NB4 (cell line): Measurements from ENCODE around the gene INHA.

ENCODE experiments used
- DNase-seq: peaks from one replicate; pipeline ENCODE4 v3.0.0; 2010; ENCODE audit warnings: low read depth
- H3K4me3 ChIP-seq: one replicate; pipeline ENCODE4 v1.5.1; 2011; ENCODE audit warnings: mild to moderate bottlenecking, low read depth, low read length, moderate library complexity
- MYC ChIP-seq: IDR thresholded peaks from 2 replicates; pipeline ENCODE4 v1.6.1; 2011; ENCODE audit warnings: low read depth, low read length
- POLR2A ChIP-seq: IDR thresholded peaks from 2 replicates; pipeline ENCODE4 v1.6.1; 2011; ENCODE audit warnings: mild to moderate bottlenecking; ENCODE audit not compliant: insufficient read length; ENCODE audit errors: extremely low read depth
- TF ChIP-seq, protein P1 (sequence below): IDR thresholded peaks from 2 replicates; pipeline ENCODE4 v1.6.1; 2011; ENCODE audit warnings: low read depth, low read length
- TF ChIP-seq, protein P2 (sequence below): IDR thresholded peaks from one replicate; pipeline ENCODE4 v1.5.1; 2012; ENCODE audit warnings: low read depth, low read length

The INHA gene

GRCh38 chr2:219575566-219576504, 3.7 kb downstream of the INHA start:
- TF ChIP-seq, protein P1, sequence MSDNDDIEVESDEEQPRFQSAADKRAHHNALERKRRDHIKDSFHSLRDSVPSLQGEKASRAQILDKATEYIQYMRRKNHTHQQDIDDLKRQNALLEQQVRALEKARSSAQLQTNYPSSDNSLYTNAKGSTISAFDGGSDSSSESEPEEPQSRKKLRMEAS: no peak
- TF ChIP-seq, protein P2, sequence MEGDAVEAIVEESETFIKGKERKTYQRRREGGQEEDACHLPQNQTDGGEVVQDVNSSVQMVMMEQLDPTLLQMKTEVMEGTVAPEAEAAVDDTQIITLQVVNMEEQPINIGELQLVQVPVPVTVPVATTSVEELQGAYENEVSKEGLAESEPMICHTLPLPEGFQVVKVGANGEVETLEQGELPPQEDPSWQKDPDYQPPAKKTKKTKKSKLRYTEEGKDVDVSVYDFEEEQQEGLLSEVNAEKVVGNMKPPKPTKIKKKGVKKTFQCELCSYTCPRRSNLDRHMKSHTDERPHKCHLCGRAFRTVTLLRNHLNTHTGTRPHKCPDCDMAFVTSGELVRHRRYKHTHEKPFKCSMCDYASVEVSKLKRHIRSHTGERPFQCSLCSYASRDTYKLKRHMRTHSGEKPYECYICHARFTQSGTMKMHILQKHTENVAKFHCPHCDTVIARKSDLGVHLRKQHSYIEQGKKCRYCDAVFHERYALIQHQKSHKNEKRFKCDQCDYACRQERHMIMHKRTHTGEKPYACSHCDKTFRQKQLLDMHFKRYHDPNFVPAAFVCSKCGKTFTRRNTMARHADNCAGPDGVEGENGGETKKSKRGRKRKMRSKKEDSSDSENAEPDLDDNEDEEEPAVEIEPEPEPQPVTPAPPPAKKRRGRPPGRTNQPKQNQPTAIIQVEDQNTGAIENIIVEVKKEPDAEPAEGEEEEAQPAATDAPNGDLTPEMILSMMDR: no peak
- TF ChIP-seq POLR2A: no peak
- TF ChIP-seq MYC: no peak
- DNase-seq: no peak
- no peak overlapping the region for H3K4me3 ChIP-seq

GRCh38 chr2:219576505-219577388, 4.6 kb downstream of the INHA start:
- no peak for DNase-seq
- no peak overlapping the region for H3K4me3 ChIP-seq
- TF ChIP-seq, protein P2: no peak
- TF ChIP-seq POLR2A: no peak
- TF ChIP-seq MYC: no peak
- TF ChIP-seq, protein P1: no peak

- TF ChIP-seq, protein P1: peak; percentile 36
- TF ChIP-seq, protein P2: no peak
- no peak for TF ChIP-seq POLR2A
- 0 out of 2 replicates have a peak, but pooled peaks have one; percentile 36 for TF ChIP-seq MYC
- peak; percentile 89 for DNase-seq
- H3K4me3 ChIP-seq: no peak overlapping the region
Observed at GRCh38 chr2:219578811-219579613, 6.9 kb downstream of the INHA start.

- no peak overlapping the region for H3K4me3 ChIP-seq
- no peak for DNase-seq
- TF ChIP-seq POLR2A: no peak
Observed at GRCh38 chr2:219581346-219581745, 9.2 kb downstream of the INHA start.

- no peak overlapping the region for H3K4me3 ChIP-seq
- TF ChIP-seq, protein P1: no peak
- TF ChIP-seq, protein P2: no peak
- no peak for TF ChIP-seq MYC
- TF ChIP-seq POLR2A: no peak
- no peak for DNase-seq
Observed at GRCh38 chr2:219591091-219591490, 19.0 kb downstream of the INHA start.
